ENCODE data around the gene PLPP3.

PLPP3 gene

GRCh38 chr1:56493826-56494225 lies 85.5 kb downstream of the PLPP3 start:
- DNase-seq, result no peak

DNA sequence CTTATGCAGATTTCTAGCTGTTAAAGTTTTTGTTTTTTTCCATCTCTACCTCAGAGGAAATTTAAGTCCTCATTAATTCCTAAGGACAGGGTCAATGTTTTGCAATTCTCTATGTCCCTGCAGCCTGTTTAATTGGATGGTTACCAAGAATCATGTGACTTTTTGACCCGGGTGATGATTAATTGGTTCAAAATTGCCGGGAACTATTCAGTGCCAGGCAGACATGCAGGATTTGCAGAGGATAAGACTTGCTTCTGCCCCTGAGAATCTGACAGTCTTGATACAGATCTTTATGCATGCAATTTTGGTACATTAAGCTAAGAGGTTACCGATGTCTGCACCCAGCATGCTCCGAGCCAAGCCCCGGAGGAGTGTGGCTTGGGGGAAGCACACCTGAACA lies 87.9 kb downstream of the PLPP3 start:
- DNase-seq, result no peak

DNA sequence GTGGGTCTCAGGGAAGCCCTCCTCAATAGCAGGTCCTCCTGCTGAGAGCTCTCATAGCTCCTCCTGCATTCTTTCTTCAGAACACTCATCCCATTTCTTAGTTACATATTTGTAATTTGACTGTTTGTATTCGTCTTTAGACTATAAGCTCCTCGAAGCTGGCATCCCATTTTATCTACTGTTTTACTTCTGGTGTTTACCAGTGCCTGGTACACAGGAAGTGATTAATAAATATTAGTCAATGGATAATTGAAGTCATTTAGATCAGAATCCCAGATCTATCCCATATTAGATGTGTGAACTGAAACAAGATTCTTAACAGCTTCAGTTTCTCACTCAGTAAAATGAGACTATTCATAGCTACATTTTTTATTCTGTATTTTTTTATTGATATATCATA lies 88.7 kb downstream of the PLPP3 start:
- no peak for DNase-seq

GRCh38 chr1:56489695-56490094 lies 89.7 kb downstream of the PLPP3 start:
- no peak for DNase-seq

DNA sequence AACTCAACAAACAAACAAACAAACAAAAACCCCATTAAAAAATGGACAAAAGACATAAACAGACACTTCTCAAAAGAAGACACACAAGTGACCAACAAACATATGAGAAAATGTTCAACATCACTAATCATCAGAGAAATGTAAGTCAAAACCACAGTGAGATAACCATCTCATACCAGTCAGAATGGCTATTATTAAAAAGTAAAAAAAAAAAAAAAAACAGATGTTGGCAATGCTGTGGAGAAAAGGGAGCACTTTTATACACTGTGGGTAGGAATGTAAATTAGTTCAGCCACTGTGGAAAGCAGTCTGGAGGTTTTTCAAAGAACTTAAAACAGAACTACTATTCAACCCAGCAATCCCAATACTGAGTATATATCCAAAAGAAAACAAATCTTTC lies 94.7 kb downstream of the PLPP3 start:
- DNase-seq, result no peak

GRCh38 chr1:56483104-56483503 lies 96.3 kb downstream of the PLPP3 start:
- DNase-seq, result no peak

DNA sequence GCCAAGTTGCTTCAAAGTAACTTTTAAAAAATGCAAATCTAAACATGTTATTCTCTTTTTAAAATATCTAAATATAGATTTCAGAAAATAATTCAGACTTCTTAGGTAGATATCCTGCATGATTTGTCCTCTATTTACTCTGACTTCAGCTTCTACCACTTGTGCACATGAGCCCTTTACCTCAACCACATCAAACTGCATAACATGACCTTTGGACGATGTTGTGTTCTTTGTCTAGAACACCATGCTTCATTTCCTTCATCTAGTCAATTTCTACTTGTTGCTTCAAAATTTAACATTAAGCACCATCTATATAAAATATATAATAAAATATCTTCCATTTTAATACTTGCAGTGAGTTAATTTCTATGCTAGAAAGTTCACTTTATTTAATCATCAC lies 96.9 kb downstream of the PLPP3 start:
- DNase-seq, result no peak

DNA sequence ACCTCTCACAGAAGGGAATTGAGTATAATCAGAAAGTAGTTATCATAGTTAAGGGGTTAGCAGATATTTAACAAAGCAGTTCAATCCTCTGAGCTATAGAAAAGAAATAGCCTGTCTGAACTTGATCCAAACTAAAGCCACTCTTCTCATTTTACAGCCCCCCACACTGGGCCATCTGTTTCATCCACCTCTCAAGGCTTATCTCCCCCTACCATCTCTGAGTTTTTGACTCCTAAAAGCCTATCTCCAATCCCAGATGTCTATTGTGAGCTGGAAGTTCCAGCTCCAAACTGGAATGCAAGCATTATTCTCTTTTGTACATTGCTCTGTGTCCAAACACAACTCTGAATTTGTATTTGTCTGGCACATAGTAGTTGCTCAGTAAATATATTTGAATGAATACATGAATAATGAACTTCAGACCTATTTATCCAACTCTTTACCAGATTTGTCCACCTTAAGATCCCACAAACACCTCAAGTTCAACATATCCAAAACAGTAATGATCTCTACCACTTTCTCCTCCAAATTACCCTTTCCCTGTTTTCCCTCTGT lies 98.1 kb downstream of the PLPP3 start:
- DNase-seq, result no peak

- DNase-seq, result no peak
Measured at GRCh38 chr1:56478734-56479133, 100.6 kb downstream of the PLPP3 start.

DNA sequence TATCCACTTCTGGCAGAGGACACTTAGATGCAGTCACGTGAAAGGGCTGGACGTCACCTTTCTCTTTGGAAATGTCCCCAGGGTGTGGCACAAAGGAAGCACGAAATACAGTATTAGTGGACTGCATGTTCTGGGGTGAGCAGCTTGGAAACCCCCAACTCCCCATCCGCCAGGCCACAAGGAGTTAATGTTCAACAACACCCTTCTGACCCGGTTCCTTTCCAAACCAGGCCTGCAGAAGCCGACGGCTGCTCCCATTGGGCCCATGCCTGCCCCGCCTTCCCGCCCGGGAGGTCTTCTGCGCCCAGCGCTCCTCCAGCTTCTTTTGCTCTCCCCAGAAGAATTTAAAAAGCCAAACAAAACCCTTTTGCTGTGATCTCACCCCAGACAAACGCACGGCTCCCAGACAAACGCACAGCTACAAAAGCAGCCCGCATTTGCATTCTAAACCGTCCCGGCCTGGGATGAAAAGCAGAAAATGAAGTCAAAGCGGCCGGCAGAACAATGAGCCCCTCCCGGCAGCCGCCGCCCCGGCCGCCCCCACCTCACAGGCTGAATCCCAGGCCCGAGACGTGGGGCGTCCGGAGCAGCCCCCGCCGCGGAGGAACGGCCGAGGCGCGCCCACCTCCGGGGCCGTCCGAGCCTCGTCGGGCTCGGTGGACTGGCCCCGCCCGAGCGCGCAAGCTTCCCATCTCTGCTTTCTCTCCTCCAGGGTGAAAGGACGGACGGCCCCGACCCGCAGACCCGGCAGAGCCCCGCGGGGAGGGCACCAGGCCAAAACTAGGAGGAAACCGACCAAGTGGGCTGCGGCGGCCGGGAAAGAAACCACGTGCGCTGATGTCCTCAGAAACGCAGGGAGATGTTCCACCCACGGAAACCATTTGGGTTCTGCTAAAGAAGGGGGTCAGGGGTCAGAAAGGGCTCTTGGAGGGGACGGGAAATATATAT lies 101.9 kb downstream of the PLPP3 start:
- DNase-seq, result peak; percentile 65

DNA sequence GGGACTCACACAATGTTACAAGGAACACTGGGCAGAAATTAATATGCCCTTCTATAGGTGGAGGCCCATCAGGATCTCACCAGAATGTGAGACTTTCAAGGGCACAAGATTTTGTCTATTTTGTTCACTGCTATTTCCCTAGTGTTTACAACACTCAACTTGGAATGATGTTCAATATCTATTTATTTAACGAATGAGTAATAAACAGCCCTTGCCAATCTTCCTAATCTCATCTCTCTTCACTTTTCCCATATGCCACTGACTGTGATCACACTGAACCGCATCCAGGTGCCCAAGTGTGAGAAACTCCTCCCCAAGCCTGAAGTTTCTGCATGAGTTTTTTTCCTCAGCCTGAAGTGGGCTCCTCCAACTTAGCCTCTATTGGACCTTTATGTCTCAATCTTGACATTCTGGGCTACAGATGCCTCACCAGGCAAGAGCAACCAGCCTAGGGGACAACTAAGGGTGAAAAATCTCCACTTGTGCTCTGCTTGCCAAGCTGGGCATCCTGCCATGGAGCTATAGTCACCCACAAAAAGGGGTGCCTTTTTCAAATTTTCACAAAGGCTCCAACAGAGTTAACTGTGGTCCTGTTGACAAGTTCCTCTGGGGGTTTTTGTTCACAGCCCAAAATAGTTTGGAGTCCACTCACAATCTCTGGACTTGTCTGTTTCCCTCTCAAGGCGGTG lies 105.6 kb downstream of the PLPP3 start:
- no peak for DNase-seq

DNA sequence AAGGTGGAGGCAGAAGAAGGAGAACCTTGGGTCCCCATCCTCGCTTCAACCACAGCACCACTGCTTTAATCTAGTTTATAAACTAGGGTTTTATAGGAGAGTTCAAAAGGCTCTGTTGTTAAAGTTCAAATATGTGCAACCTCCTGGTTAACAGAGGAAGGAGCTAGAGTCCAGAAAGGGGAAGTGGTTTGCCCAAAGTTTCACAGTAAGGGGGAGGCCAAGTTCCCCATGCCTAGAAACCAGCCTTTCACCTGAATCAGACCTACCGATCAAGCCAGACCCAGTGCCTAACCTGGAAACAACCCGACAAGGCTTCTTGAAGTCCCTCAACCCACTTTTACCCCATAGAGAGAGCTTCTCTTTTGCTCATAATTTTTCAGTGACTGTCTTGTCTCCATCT lies 106.5 kb downstream of the PLPP3 start:
- DNase-seq, result no peak

DNA sequence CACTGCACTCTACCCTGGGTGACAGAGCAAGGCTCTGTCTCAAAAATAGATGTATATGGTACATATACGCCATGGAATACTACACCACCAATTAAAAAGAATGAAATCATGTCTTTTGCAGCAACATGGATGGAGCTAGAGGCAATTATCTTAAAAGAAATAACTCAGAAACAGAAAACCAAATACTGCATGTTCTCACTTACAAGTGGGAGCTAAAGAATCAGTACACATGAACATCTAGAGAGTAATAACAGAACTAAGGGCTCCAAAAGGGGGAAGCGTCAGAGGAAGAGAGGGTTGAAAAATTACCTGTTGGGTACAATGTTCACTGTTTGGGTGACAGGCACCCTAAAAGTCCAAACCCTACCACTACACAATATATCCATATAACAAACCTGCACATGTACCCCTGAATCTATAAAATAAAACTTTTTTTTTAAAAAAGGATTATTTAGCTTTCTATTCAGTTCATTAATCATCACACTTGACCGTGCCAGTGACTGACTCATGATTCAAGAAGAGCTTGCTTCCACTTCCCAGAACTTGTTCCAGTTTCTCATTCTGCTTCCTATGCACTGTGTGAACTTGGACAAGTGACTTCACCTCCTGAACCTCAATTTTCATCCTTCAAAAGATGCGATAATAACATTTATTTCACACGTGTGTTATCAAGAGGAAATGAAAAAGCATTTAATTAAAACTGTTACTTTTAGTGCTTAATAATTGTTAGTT lies 109.6 kb downstream of the PLPP3 start:
- DNase-seq, result peak; percentile 28

DNA sequence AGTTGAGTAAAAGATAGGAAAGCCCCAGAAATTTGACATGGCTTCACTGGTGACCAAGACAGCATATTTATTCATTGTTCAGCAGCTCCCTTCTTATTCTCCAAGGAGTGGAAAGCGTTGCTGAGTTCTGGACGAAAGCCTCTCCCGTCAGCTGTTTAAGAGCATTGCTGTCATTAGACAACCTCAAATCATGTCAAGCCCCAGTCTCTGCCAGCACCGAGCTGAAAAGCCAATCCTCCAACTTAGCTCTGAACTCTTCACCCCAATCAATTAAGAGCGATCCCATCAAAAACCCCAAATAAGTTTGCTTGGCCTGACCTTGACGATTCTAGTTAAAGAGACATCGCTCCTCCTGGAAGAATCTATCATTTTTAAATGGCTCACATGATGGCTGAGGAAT lies 110.8 kb downstream of the PLPP3 start:
- DNase-seq, result no peak

GRCh38 chr1:56466538-56466937 lies 112.8 kb downstream of the PLPP3 start:
- no peak for DNase-seq

DNA sequence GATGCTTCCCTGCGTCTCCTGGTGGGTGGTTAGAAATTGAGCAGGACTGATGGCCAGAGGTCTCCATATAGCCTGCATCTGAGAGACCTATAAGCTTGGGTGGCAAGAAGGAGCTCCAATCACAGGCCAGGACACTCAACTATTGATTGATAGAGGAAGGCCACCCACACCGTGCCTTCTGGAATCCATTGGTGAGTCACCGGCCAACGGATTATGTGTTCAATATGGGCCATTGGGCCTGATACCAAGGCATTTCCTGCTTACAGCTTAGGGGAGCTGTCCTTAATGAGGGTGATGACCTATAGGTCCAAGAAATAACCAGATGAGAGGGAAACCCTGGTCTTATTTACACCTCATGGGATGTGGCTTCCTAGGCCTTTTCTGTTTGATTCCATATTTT lies 115.1 kb downstream of the PLPP3 start:
- no peak for DNase-seq

DNA sequence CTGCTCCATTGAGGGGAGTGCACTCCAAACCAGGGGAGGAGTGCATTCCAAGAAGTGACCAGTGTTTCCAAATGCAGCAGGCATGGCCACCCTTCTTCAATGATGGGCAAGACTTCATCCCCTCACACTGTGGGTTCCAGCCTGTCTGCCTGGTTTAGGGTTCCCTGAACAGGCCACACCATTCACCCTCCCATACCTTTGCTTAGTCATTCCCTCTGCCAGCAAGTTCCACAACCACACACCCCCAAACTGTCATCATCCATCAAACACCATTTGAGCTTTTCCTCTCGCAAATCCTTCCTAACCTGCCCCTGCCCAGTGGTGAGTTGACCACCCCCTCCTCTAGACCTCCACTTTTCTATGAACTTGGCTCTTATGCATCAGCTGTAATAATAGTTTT lies 116.0 kb downstream of the PLPP3 start:
- no peak for DNase-seq

GRCh38 chr1:56462209-56462608 lies 117.2 kb downstream of the PLPP3 start:
- no peak for DNase-seq

DNA sequence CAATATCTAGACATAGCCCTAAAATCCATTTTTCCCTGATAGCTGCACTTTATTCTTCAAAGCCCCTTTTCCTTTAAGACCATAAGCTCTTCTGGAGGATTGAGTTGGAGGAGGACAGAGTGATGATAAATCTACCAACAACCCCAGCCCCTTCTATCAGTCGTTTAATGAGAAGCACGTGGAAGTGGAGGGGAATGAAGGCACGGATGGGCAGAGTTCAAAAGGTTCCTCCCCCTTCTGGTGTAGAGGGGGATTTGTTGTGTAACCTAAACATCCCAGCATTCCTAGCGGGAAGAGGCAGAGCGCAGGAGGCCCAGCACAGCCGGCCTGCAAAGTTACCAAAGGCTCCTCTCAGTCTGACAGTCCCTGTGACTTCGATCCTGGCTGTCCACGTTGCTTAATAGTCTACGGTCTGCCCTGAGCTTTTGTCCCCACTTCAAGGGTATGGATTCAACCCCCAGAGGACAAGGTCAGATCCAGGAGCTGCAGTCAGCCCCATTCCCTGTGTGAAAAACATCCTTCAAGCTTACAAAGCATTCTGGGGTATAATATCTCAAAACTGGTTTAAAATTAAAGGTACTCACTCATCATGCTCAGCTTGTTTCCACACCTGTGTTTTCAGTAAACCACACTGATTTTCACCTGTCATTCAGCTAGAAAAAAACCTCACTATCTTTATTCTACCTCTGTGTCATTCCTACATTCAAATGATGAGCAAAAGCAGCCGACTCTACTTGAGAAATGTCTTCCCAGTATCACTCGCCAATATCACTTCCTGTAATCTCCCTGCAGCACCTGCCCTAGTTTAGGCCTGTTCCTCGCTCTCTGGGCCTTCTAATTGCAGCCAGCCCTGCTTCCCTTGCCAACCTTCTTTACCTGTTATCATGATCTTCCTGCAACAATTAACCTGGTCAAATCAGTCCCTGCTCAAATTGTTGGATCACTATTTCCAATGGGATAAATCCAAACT lies 117.9 kb downstream of the PLPP3 start:
- DNase-seq, result no peak

DNA sequence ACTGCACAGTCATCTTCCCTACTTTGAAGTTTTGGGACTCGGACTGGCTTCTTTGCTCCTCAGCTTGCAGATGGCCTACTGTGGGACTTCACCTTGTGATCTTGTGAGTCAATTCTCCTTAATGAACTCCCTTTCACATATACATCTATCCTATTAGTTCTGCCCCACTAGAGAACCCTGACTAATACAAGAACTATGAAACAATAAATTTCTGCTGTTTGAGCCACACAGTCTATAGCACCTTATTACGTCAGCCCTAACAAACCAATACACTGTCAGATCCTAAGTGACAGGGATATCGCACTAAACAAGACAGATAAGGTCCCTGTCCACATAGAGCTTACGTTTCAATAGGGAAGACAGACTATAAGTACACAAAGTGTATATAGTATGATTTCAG lies 120.1 kb downstream of the PLPP3 start:
- no peak for DNase-seq

GRCh38 chr1:56457756-56458375 lies 121.5 kb downstream of the PLPP3 start:
- no peak for DNase-seq
